Measurements from ENCODE around the gene DDX5.

GRCh38 chr17:64502809-64503208 lies 3.3 kb downstream of the DDX5 start:
- TF ChIP-seq, protein P1, sequence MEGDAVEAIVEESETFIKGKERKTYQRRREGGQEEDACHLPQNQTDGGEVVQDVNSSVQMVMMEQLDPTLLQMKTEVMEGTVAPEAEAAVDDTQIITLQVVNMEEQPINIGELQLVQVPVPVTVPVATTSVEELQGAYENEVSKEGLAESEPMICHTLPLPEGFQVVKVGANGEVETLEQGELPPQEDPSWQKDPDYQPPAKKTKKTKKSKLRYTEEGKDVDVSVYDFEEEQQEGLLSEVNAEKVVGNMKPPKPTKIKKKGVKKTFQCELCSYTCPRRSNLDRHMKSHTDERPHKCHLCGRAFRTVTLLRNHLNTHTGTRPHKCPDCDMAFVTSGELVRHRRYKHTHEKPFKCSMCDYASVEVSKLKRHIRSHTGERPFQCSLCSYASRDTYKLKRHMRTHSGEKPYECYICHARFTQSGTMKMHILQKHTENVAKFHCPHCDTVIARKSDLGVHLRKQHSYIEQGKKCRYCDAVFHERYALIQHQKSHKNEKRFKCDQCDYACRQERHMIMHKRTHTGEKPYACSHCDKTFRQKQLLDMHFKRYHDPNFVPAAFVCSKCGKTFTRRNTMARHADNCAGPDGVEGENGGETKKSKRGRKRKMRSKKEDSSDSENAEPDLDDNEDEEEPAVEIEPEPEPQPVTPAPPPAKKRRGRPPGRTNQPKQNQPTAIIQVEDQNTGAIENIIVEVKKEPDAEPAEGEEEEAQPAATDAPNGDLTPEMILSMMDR (IDR thresholded peaks at IDR 0.05), result no peak
- TF ChIP-seq POLR2A (IDR thresholded peaks at IDR 0.05), result no peak
